GM10266 (cell line): Measurements from ENCODE around the gene AP1M1.

Source experiments
- DNase-seq: peaks from one replicate; pipeline ENCODE4 v3.0.0; 2012; ENCODE audit errors: extremely low spot score
- TF ChIP-seq, protein P1 (sequence below): IDR thresholded peaks from 2 replicates; pipeline ENCODE4 v1.5.1; 2012; ENCODE audit warnings: mild to moderate bottlenecking, low read depth; ENCODE audit not compliant: control insufficient read depth, insufficient read depth; ENCODE audit errors: missing control alignments

Gene AP1M1

DNA sequence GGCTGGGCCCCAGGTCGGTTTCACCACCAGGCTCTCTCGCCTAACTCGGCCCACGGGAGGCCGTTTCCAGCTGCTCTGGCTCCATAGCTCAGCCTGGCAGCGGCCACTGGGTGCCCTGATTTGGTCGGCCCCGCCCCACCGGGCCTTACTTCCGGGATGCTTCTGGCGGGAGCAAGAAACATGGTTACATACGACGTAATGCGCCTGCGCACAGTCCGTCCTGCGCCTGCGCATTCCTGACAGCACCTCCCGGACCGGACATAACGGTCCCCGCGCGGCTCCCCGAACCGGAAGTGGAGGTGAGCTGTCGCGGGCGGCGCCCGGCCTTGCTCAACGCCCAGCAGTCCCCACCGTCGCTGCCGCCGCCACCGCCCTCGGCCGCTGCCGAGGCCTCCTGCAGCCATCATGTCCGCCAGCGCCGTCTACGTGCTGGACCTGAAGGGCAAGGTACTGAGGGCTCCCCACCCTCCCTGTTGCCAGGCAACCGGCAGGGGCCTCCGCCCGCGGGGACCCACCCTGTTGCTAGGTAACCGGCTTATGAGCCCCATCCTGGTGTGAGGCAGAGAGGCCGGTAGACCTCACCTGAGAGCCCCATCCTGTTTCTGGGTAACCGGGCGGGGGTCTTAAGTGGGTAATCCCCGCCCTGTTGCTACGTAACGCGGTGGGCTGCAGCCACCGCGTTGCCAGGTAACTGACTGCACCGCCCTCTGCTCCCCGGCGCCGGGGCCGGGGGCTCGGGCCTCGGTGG lies at the start of gene AP1M1:
Gene AP1M1, plus strand, starts transcription at position 290 of the 748 bp plus-strand sequence. Its CDS starts 116 bp downstream, at position 406.
- peak; percentile 98 for DNase-seq
- TF ChIP-seq, protein P1, sequence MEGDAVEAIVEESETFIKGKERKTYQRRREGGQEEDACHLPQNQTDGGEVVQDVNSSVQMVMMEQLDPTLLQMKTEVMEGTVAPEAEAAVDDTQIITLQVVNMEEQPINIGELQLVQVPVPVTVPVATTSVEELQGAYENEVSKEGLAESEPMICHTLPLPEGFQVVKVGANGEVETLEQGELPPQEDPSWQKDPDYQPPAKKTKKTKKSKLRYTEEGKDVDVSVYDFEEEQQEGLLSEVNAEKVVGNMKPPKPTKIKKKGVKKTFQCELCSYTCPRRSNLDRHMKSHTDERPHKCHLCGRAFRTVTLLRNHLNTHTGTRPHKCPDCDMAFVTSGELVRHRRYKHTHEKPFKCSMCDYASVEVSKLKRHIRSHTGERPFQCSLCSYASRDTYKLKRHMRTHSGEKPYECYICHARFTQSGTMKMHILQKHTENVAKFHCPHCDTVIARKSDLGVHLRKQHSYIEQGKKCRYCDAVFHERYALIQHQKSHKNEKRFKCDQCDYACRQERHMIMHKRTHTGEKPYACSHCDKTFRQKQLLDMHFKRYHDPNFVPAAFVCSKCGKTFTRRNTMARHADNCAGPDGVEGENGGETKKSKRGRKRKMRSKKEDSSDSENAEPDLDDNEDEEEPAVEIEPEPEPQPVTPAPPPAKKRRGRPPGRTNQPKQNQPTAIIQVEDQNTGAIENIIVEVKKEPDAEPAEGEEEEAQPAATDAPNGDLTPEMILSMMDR, result no peak

DNA sequence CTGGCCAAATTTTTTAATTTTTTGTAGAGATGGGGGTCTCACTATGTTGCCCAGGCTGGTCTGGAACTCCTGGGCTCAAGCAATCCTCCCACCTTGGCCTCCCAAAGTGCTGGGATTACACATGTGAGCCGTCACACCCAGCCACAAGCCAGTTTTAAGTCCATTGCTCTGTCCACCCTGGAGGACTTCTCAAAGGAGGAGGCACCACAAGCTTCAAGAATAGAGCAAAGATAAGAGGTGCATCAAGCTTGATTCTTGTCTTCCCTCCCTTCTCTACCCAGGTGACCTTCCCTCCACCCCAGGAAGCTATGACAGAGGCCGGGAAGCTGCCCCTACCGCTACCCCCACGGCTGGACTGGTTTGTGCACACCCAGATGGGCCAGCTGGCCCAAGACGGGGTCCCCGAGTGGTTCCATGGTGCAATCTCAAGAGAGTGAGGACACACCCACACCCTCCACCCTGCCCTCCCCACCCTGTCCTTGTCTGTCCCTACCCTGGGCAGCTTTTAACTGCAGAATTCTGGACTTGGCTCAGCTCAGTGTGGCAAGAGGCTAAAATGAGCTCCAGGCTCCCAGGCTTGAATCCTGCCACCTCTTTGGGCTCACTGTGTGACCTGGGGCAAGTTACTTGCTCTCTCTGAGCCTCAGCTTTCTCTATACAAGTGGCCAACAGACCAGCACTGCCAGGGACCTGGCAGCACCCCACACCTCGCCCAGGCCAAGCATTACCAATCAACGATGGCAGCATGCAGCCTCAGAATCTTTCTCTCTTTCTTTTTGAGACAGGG lies 49.1 kb upstream of the AP1M1 start:
- DNase-seq, result no peak
- TF ChIP-seq, protein P1, result no peak

DNA sequence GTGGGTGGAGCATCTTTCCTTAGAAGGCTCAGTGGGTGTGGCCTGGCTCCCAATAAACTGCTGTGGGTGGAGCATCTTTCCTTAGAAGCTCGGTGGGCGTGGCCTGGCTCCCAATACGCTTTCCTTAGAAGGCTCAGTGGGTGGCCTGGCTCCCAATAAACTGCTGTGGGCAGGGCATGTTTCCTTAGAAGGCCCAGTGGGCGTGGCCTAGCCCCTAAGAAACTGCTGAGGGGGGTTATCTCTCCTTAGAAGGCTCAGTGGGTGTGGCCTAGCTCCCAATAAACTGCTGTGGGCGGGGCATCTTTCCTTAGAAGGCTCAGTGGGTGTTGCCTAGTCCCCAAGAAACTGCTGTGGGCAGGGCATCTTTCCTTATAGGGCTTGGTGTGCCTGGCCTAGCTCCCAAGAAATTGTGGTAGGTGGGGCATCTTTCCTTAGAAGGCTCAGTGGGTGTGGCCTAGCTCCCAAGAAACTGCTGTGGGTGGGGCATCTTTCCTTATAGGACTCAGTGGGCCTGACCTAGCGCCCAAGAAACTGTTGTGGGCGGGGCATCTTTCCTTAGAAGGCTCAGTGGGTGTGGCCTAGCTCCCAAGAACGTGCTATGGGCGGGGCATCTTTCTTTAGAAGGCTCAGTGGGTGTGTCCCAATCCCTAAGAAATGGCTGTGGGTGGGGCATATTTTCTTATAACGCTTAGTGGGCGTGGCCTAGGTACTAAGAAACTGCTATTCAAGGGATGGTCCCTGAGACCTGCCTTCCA lies 44.0 kb upstream of the AP1M1 start:
- TF ChIP-seq, protein P1, result no peak
- no peak for DNase-seq

DNA sequence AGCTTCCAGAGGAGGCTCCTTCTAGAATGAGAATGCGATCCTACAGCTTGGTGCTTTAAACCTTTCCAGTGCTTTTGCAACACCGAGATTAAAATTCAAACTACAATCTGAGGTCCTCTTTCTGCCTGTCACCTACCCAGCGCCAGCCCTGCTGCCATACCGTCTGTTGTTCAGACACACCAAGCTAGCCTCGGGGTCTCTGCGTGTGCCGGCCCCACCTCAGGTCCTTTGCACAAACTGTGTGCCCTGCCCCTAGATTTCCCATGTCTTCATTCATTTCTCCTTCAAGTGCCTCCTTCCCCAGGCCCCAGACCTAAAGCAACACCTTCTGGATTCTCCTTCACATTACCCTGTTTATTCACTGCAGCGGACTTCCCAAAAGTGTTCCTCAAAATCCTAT lies 43.2 kb upstream of the AP1M1 start:
- DNase-seq, result no peak

DNA sequence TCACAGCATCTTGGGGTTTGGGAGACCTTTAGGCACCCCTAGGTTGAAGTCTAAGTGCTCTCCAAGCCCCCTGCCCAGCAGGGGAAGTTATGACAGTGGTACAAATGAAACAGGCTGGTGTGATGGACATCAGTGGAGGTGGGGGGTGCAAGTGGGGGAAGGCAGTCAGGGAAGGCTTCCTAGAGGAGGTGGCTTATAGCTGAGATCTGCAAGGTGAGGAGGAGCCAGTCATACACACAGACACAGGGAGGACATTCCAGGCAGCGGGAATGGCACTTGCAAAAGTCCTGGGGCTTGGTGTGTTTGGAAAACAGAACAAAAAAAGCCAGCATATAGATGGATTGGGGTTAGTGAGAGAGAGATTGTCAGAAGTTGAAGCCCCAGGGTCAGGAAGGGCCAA lies 42.6 kb upstream of the AP1M1 start:
- TF ChIP-seq, protein P1, result no peak
- no peak for DNase-seq

More for the DNA sequence above, 43.2 kb upstream of the AP1M1 start:
- TF ChIP-seq, protein P1, result no peak

DNA sequence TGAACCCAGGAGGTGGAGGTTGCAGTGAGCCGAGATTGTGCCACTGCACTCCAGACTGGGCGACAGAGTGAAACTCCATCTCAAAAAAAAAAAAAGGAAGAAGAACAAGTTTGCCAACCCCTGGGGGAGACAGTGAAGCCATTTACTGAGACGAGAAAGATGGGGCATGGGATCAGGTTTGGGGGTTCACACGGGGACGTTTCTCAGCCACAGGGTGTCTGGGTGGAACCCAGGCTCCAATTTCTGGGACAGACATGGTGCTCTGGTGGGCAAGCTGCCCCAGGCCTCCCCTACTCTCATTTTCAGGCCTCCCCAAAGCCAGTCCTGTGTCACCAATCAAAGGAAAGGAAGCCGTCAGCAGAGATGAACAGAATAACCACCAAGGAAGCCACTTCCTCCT lies 40.8 kb upstream of the AP1M1 start:
- DNase-seq, result no peak
- TF ChIP-seq, protein P1, result no peak
